Lower leg skin (tissue), 4 donors: ENCODE measurements around the gene PTRH1. TPM values are rescaled to one million over a fixed set of nuclear protein-coding genes. Genes with fewer than 3 reads are reported as not detected.

Experiments
- DNase-seq, 2 donors: peaks; one replicate each; pipeline ENCODE4 v3.0.0-alpha.2; 2019; ENCODE audit warnings: low spot score in 2 of 2
- H3K4me3 ChIP-seq: fragments of 200-600 bp; sonication (generic); 2 replicates; pipeline ENCODE4 v1.5.1; 2017; ENCODE audit warnings: mild to moderate bottlenecking, low read depth; ENCODE audit not compliant: poor library complexity, severe bottlenecking
- POLR2A ChIP-seq, 2 donors: fragments of 450-650 bp; IDR thresholded peaks; one replicate each; pipeline ENCODE4 v1.6.1; 2016 to 2017; ENCODE audit warnings: antibody characterized with exemption in 2 of 2, mild to moderate bottlenecking in 1 of 2, moderate library complexity in 1 of 2
- WGBS, 2 donors: methylation state at CpG; one replicate each; pipeline ENCODE4 v1.1.5; 2018; 5-methylcytosine and 5-hydroxymethylcytosine counted together
- intact Hi-C: fragments of 100-400 bp; cut with DNase I; formaldehyde crosslinking; loops from one replicate; pipeline ENCODE4 v1.15.0; 2023; ENCODE audit warnings: low total_unique reads
- total RNA-seq, 4 donors: library from RNA; depleted of rRNA; stranded (reverse); fragments of >200 nt; gene quantifications; one replicate each; pipeline ENCODE4 v1.1.0, GENCODE V29; 2016
- TF ChIP-seq, protein P1 (sequence below), 3 donors: fragments of 450-650 bp; IDR thresholded peaks; one replicate each; pipeline ENCODE4 v1.5.1; 2016; ENCODE audit warnings: antibody characterized with exemption in 3 of 3, mild to moderate bottlenecking in 3 of 3, moderate library complexity in 2 of 3

PTRH1 gene
- total RNA-seq, 4 donors from 2014 or later, result 28.2 to 71.8 (median 52.3) TPM

DNA sequence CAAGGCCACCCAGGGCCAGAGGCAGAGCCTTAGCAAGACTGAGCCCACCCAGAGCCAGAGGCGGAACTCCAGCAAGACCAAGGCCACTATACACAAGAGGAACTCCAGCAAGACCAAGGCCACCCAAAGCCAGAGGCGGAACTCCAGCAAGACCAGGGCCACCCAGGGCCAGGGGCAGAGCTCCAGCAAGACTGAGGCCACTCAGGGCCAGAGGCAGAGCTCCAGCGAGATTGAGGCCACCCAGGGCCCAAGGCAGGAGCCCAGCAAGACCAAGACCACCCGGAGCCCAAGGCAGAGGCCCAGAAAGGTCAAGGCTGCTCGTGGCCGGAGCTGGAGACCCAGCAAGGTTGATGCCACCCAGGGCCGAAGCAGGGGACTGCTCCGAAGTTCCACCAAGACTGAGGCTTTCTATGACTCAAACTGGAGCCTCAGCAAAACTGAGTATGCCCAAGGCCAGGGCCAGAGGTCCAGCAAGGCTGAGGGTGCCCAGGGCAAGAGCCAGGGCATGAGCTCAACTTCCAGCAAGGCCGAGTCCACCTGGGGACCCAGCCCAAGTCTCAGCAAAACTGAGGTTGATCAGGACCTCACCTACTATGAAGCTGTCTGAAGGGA, 15.4 kb upstream of the PTRH1 start:
- H3K4me3 ChIP-seq, result no peak overlapping the region
- intact Hi-C loops, result loop anchor here (5.0 kb wide), 1 partner anchor 229 kb away; no protein-coding TSS in a partner anchor
- no peak for DNase-seq
- no peak for TF ChIP-seq POLR2A (IDR thresholded peaks at IDR 0.05)
- TF ChIP-seq, protein P1, sequence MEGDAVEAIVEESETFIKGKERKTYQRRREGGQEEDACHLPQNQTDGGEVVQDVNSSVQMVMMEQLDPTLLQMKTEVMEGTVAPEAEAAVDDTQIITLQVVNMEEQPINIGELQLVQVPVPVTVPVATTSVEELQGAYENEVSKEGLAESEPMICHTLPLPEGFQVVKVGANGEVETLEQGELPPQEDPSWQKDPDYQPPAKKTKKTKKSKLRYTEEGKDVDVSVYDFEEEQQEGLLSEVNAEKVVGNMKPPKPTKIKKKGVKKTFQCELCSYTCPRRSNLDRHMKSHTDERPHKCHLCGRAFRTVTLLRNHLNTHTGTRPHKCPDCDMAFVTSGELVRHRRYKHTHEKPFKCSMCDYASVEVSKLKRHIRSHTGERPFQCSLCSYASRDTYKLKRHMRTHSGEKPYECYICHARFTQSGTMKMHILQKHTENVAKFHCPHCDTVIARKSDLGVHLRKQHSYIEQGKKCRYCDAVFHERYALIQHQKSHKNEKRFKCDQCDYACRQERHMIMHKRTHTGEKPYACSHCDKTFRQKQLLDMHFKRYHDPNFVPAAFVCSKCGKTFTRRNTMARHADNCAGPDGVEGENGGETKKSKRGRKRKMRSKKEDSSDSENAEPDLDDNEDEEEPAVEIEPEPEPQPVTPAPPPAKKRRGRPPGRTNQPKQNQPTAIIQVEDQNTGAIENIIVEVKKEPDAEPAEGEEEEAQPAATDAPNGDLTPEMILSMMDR (IDR thresholded peaks at IDR 0.05), result no peak
- 75 to 92% methylated on average over 6 to 8 of the region's 9 CpGs for WGBS, 2 donors

DNA sequence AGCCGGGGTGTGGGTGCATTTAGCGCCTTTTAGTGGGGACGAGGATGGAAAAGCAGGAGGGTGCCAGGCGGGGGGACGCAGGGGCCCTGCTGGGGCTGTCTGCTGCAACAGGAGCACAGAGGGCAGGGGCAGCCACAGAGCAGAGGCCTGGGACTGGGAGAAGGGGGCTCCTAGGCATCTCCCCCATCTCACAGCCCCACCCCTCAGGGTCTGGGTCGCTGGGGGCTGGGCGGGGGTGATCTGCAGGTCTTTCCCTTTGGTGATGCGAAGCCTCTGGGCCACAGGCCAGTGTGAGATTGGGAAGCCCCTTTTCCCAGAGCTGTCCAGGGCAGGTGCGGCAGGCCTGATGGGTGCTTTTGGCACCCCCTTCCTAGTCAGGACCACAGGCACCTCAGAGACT, 14.8 kb upstream of the PTRH1 start:
- intact Hi-C loops, result loop anchor here (5.0 kb wide), 1 partner anchor 228 kb away; no protein-coding TSS in a partner anchor
- TF ChIP-seq, protein P1 (IDR thresholded peaks at IDR 0.05), result no peak
- TF ChIP-seq POLR2A (IDR thresholded peaks at IDR 0.05), result no peak
- DNase-seq, result no peak
- no peak overlapping the region for H3K4me3 ChIP-seq
- 87 to 92% methylated on average over 6 to 9 of the region's 9 CpGs for WGBS, 2 donors

DNA sequence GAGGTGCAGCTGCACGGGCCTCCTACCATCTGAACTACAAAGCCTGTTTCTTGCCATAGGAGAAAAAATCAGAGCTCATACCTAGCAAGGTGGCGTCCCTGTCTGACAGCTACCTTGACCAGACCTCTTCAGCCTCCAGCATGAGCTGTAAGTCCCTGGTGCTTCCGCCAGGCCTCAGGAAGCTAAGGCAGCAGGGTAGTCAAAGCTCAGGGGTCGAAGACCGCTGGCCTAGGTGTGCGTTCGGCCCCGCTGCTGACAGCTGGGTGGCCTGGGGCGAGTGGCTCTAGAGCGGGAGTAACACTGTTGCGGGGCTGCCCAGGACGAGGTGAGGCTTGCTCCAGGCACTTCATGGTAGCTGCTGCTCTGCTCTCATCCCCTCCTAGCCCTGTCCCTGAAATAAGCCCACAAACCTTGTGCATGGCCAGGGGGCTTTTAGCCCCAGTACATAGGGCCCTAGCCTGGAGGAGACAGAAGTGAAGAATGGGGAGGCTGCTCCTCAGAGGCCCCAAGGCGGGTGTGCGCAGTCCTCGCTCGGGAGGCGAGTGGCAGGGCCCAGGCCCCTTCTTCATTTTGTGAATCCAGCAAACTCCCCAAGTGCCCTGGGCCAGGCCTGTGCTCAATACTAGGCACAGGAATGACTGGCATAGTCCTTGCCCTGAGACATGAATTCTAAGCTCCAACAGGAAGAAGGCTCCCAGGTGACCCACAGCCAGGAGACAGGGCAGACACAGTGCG, 14.2 kb upstream of the PTRH1 start:
- intact Hi-C loops, result loop anchor here (5.0 kb wide), 1 partner anchor 227 kb away; no protein-coding TSS in a partner anchor
- 88 to 89% methylated on average over 16 to 18 of the region's 18 CpGs for whole genome bisulfite sequencing, 2 donors
- no peak for DNase-seq
- no peak overlapping the region for H3K4me3 ChIP-seq
- TF ChIP-seq, protein P1 (IDR thresholded peaks at IDR 0.05), result no peak
- TF ChIP-seq POLR2A (IDR thresholded peaks at IDR 0.05), result no peak

DNA sequence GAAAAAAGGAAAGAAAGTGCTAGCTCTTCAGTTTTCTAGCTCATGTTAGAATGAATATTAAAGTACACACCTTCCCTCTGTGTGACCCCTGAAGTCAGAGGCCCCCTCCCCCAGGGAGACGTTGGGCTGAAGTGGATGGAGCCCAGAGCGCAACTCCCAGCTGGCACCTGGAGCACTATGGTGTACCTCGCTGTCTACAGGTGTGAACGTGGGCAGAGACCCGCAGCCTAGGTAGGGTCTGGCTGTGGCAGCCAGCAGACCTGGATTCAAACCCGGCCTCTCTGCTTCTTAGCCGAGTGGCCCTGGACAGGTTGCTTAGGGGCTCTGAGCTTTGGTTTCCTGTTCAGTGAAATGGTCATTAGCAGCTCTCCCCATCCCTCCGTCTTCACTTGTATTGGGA, 13.3 kb upstream of the PTRH1 start:
- 87 to 88% methylated on average over 8 of the region's 8 CpGs for WGBS, 2 donors
- no peak overlapping the region for H3K4me3 ChIP-seq
- TF ChIP-seq, protein P1 (IDR thresholded peaks at IDR 0.05), result no peak
- no peak for TF ChIP-seq POLR2A (IDR thresholded peaks at IDR 0.05)
- intact Hi-C loops, result no loop called here
- DNase-seq, result no peak

DNA sequence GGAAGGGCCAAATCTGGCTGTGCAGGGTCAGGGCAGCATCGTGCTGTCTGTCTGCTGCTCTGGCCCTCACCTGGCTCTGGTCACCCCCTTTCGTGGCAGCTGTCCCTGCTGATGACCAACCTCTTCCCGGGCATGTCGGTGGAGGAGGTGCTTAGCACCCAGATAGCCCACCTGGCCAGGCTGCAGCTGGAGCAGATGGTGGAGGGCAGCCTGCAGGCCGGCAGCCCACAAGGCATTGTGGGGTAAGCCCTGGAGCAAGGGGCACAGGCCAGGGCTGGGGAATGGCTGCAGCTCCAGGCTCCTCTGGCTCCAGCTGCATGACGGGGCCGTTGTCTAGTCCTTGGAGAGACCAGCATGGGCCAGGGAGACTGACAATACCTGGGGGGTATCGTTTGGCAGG, 11.4 kb upstream of the PTRH1 start:
- no peak for TF ChIP-seq POLR2A (IDR thresholded peaks at IDR 0.05)
- TF ChIP-seq, protein P1 (IDR thresholded peaks at IDR 0.05), result no peak
- DNase-seq, result no peak
- intact Hi-C loops, result no loop called here

More for the DNA sequence above, 11.4 kb upstream of the PTRH1 start:
- 71 to 79% methylated on average over 4 to 7 of the region's 8 CpGs for WGBS, 2 donors
- H3K4me3 ChIP-seq, result no peak overlapping the region
